GM18951 (cell line): ENCODE measurements around the gene NOS1AP.

ENCODE experiments used
- POLR2A ChIP-seq: IDR thresholded peaks from 4 replicates; pipeline ENCODE4 v1.6.1; 2011; ENCODE audit warnings: mild to moderate bottlenecking; ENCODE audit not compliant: insufficient read length, insufficient read depth; ENCODE audit errors: extremely low read depth
- in situ Hi-C: fragments of 300-500 bp; cut with MboI; formaldehyde crosslinking; loops from one replicate; pipeline ENCODE4 v1.12.0; 2022; ENCODE audit warnings: low sequenced_read_pairs, mixed read lengths, inconsistent platforms; ENCODE audit not compliant: unreplicated experiment

The NOS1AP gene

GRCh38 chr1:162383516-162383915 is 314.0 kb downstream of the NOS1AP start:
- no peak for TF ChIP-seq POLR2A
- in situ Hi-C loops, result no loop called here

GRCh38 chr1:162384116-162384515 is 314.6 kb downstream of the NOS1AP start:
- in situ Hi-C loops, result no loop called here
- no peak for TF ChIP-seq POLR2A

GRCh38 chr1:162384601-162385279 is 315.2 kb downstream of the NOS1AP start:
- no peak for TF ChIP-seq POLR2A
- in situ Hi-C loops, result no loop called here

GRCh38 chr1:162385280-162385623 is 315.8 kb downstream of the NOS1AP start:
- in situ Hi-C loops, result no loop called here
- TF ChIP-seq POLR2A, result no peak

- in situ Hi-C loops, result no loop called here
- TF ChIP-seq POLR2A, result no peak
Observed at GRCh38 chr1:162385702-162386101, 316.2 kb downstream of the NOS1AP start.

- TF ChIP-seq POLR2A, result no peak
- in situ Hi-C loops, result no loop called here
Observed at GRCh38 chr1:162386292-162387225, 317.1 kb downstream of the NOS1AP start.

- no peak for TF ChIP-seq POLR2A
- in situ Hi-C loops, result no loop called here
Observed at GRCh38 chr1:162387226-162388082, 318.0 kb downstream of the NOS1AP start.

- TF ChIP-seq POLR2A, result no peak
- in situ Hi-C loops, result no loop called here
Observed at GRCh38 chr1:162388083-162388594, 318.6 kb downstream of the NOS1AP start.

- in situ Hi-C loops, result no loop called here
- no peak for TF ChIP-seq POLR2A
Observed at GRCh38 chr1:162388615-162389014, 319.1 kb downstream of the NOS1AP start.

GRCh38 chr1:162389021-162389818 is 319.7 kb downstream of the NOS1AP start:
- TF ChIP-seq POLR2A, result no peak
- in situ Hi-C loops, result no loop called here

- TF ChIP-seq POLR2A, result no peak
- in situ Hi-C loops, result no loop called here
Observed at GRCh38 chr1:162389971-162390370, 320.5 kb downstream of the NOS1AP start.

- no peak for TF ChIP-seq POLR2A
- in situ Hi-C loops, result no loop called here
Observed at GRCh38 chr1:162390396-162391185, 321.1 kb downstream of the NOS1AP start.
